ENCODE data around the gene GNAI3.

DNA sequence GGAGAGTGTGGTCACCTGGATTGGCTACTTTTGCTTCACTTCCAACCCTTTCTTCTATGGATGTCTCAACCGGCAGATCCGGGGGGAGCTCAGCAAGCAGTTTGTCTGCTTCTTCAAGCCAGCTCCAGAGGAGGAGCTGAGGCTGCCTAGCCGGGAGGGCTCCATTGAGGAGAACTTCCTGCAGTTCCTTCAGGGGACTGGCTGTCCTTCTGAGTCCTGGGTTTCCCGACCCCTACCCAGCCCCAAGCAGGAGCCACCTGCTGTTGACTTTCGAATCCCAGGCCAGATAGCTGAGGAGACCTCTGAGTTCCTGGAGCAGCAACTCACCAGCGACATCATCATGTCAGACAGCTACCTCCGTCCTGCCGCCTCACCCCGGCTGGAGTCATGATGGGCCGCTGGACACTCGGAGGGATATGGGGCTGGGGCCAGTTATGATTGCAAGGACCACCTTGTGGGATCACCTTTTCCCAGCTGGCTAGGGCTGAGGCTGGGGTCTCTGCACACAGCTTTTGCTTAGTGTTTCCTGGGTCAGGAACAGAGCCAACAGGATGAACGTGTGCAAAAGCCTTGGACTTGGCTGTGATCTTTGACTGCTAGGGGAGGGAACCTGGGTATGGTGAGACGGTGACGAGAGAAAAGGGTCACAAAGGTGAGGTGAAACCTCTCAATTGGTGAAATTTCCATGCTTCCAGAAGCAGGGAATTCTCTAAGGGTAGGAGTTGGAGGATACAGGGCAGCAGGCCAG is 4.3 kb upstream of the GNAI3 start:
- TF ChIP-seq POLR2AphosphoS5 (IDR thresholded peaks at IDR 0.05; ENCODE audit: low read length) (no peak), PAX5 (IDR thresholded peaks at IDR 0.05; ENCODE audit: borderline replicate concordance, low read depth, low read length) (no peak), SIX5 (IDR thresholded peaks at IDR 0.05; ENCODE audit: low read depth, low read length, severe bottlenecking) (no peak), ZSCAN29 (IDR thresholded peaks at IDR 0.05) (no peak), SIN3A (IDR thresholded peaks at IDR 0.05; ENCODE audit: low read depth, low read length) (no peak), LARP7 (IDR thresholded peaks at IDR 0.05) (no peak), POLR2A (IDR thresholded peaks at IDR 0.05; ENCODE audit: low read depth, low read length) (no peak), BHLHE40 (IDR thresholded peaks at IDR 0.05; ENCODE audit: borderline replicate concordance in 1 of 2, low read depth in 2 of 2, low read length in 1 of 2) (no peak), SREBF1 (IDR thresholded peaks at IDR 0.05; ENCODE audit: low read length) (no peak), RFX5 (IDR thresholded peaks at IDR 0.05; ENCODE audit: low read depth, low read length) (no peak), EZH2 (IDR thresholded peaks at IDR 0.05; ENCODE audit: borderline replicate concordance, control insufficient read depth, low read depth, low read length) (no peak), JUND (IDR thresholded peaks at IDR 0.05; ENCODE audit: low read depth, low read length) (no peak)
- TF ChIP-seq, protein P1, sequence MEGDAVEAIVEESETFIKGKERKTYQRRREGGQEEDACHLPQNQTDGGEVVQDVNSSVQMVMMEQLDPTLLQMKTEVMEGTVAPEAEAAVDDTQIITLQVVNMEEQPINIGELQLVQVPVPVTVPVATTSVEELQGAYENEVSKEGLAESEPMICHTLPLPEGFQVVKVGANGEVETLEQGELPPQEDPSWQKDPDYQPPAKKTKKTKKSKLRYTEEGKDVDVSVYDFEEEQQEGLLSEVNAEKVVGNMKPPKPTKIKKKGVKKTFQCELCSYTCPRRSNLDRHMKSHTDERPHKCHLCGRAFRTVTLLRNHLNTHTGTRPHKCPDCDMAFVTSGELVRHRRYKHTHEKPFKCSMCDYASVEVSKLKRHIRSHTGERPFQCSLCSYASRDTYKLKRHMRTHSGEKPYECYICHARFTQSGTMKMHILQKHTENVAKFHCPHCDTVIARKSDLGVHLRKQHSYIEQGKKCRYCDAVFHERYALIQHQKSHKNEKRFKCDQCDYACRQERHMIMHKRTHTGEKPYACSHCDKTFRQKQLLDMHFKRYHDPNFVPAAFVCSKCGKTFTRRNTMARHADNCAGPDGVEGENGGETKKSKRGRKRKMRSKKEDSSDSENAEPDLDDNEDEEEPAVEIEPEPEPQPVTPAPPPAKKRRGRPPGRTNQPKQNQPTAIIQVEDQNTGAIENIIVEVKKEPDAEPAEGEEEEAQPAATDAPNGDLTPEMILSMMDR (IDR thresholded peaks at IDR 0.05 in 2 of 3, conservative IDR thresholded peaks at IDR 0.05 in 1 of 3; ENCODE audit: control insufficient read depth in 2 of 3, extremely low read depth in 1 of 3, insufficient read depth in 1 of 3, low read depth in 3 of 3, low read length in 3 of 3) = no peak
